ENCODE results near the gene SP2.

- TF ChIP-seq CTCF (IDR thresholded peaks at IDR 0.05) (no peak), SIN3A (IDR thresholded peaks at IDR 0.05; ENCODE audit: borderline replicate concordance, insufficient read depth, low read depth, low read length) (no peak), TCF7L2 (IDR thresholded peaks at IDR 0.05; ENCODE audit: low read depth, low read length) (no peak)
Observed at GRCh38 chr17:47856830-47857229, 39.2 kb upstream of the SP2 start.
